ENCODE data around the gene F11. TPM values are rescaled to one million over a fixed set of nuclear protein-coding genes. Genes with fewer than 3 reads are reported as not detected.
"Not testable (repeated sequence)": the region's sequence is repeated elsewhere in the genome, so short reads cannot be mapped to it uniquely, and the experiment has no call there.

Gene F11
- total RNA-seq, 1 donor from 2014 or later: 0.30 TPM

- H3K4me1 ChIP-seq: no peaks in the 10 kb centered on the region
- H3K36me3 ChIP-seq: no peaks in the 10 kb centered on the region
- no peaks in the 10 kb centered on the region for H3K27me3 ChIP-seq (ENCODE audit: low read depth)
- intact Hi-C loops (cut with micrococcal nuclease): no loop called here
- no peak overlapping the region for H3K27ac ChIP-seq (replicated peaks)
- no peaks in the 10 kb centered on the region for H3K9me3 ChIP-seq (replicated peaks)
- TF ChIP-seq CTCF (IDR thresholded peaks at IDR 0.05; ENCODE audit: borderline replicate concordance): no peak
- no peak overlapping the region for H3K4me3 ChIP-seq
- no peak for DNase-seq
Measured at GRCh38 chr4:186244835-186245234, 21.2 kb upstream of the F11 start.

GRCh38 chr4:186247062-186247752, 18.8 kb upstream of the F11 start:
- H3K36me3 ChIP-seq; H3K4me3 ChIP-seq; H3K9me3 ChIP-seq (replicated peaks); H3K27me3 ChIP-seq (ENCODE audit: low read depth); H3K4me1 ChIP-seq; H3K27ac ChIP-seq (replicated peaks); DNase-seq; intact Hi-C loops (cut with micrococcal nuclease): not testable (repeated sequence)

- no peaks in the 10 kb centered on the region for H3K36me3 ChIP-seq
- no peaks in the 10 kb centered on the region for H3K27me3 ChIP-seq (ENCODE audit: low read depth)
- no peak for DNase-seq
- intact Hi-C loops (cut with micrococcal nuclease): no loop called here
- no peak overlapping the region for H3K27ac ChIP-seq (replicated peaks)
- no peak overlapping the region for H3K4me3 ChIP-seq
- no peaks in the 10 kb centered on the region for H3K4me1 ChIP-seq
- TF ChIP-seq CTCF (IDR thresholded peaks at IDR 0.05; ENCODE audit: borderline replicate concordance): no peak
- no peaks in the 10 kb centered on the region for H3K9me3 ChIP-seq (replicated peaks)
Measured at GRCh38 chr4:186248643-186249042, 17.3 kb upstream of the F11 start.

- no peak overlapping the region for H3K27ac ChIP-seq (replicated peaks)
- no peaks in the 10 kb centered on the region for H3K27me3 ChIP-seq (ENCODE audit: low read depth)
- no peaks in the 10 kb centered on the region for H3K4me1 ChIP-seq
- H3K9me3 ChIP-seq (replicated peaks): no peaks in the 10 kb centered on the region
- DNase-seq: no peak
- intact Hi-C loops (cut with micrococcal nuclease): no loop called here
- no peak for TF ChIP-seq CTCF (IDR thresholded peaks at IDR 0.05; ENCODE audit: borderline replicate concordance)
- H3K4me3 ChIP-seq: no peak overlapping the region
- H3K36me3 ChIP-seq: no peaks in the 10 kb centered on the region
Measured at GRCh38 chr4:186249785-186250754, 15.9 kb upstream of the F11 start.

GRCh38 chr4:186250760-186251159, 15.2 kb upstream of the F11 start:
- H3K27ac ChIP-seq (replicated peaks): no peak overlapping the region
- H3K9me3 ChIP-seq (replicated peaks): no peaks in the 10 kb centered on the region
- TF ChIP-seq CTCF (IDR thresholded peaks at IDR 0.05; ENCODE audit: borderline replicate concordance): no peak
- intact Hi-C loops (cut with micrococcal nuclease): no loop called here
- no peaks in the 10 kb centered on the region for H3K4me1 ChIP-seq
- H3K27me3 ChIP-seq (ENCODE audit: low read depth): no peaks in the 10 kb centered on the region
- no peak for DNase-seq
- no peaks in the 10 kb centered on the region for H3K36me3 ChIP-seq
- no peak overlapping the region for H3K4me3 ChIP-seq

- no peak for TF ChIP-seq CTCF (IDR thresholded peaks at IDR 0.05; ENCODE audit: borderline replicate concordance)
- Histone ChIP-seq H3K9me3 (replicated peaks) (no peaks in the 10 kb centered on the region), H3K36me3 (no peaks in the 10 kb centered on the region), H3K27ac (replicated peaks) (no peak overlapping the region), H3K4me3 (no peak overlapping the region), H3K27me3 (ENCODE audit: low read depth) (no peaks in the 10 kb centered on the region), H3K4me1 (no peaks in the 10 kb centered on the region)
- no peak for DNase-seq
- intact Hi-C loops (cut with micrococcal nuclease): no loop called here
Measured at GRCh38 chr4:186255122-186255521, 10.9 kb upstream of the F11 start.

All from left ventricle myocardium inferior (tissue), 1 donor.